ENCODE measurements around the gene PDLIM1.

DNA sequence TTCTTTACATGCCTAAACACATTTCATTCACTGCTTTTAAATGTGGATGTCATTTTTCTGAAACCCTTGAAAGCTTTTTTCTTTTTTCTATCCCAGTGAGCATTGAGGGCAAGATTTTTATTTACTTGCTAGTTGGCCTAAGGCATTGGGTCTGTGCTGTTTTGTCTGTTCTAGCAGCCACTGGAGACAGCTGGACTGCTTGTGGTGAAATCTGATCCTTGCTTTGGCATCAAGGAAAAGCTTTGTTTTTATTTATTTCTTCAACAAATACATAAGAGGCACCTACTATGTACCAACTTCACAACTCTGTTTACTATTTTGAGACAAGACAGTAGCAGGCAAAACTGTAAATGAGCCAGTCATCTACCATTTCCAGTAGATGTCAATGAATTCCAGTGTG lies 28.4 kb upstream of the PDLIM1 start:
- TF ChIP-seq POLR2A (IDR thresholded peaks at IDR 0.05; ENCODE audit: low read length) = no peak
- TF ChIP-seq GATA1 (IDR thresholded peaks at IDR 0.05; ENCODE audit: low read depth, low read length) = no peak
